OCI-LY7 (cell line): ENCODE results near the gene MOGAT1. TPM values are rescaled to one million over a fixed set of nuclear protein-coding genes. Genes with fewer than 3 reads are reported as not detected.
A peak's percentile ranks its signal among the peaks of the same experiment; 100 is the strongest.

ENCODE experiments used
- BruUV-seq: library from RNA; stranded (reverse); fragments of 400-500 nt; replicated peaks from 2 replicates; lab custom pipeline; 2021; lab: Mats Ljungman, UMichigan
- CTCF ChIA-PET: fragments of 300-600 bp; sonication (Branson Sonifier 250); formaldehyde crosslinking; loops from one replicate; lab custom pipeline; 2022; ENCODE audit warnings: antibody characterized with exemption; ENCODE audit not compliant: unreplicated experiment; lab: Charles Lee
- POLR2A ChIA-PET: fragments of 300-600 bp; sonication (Branson Sonifier 250); formaldehyde crosslinking; loops from one replicate; lab custom pipeline; 2022; ENCODE audit warnings: antibody characterized with exemption; lab: Charles Lee
- DNase-seq: peaks from one replicate; pipeline ENCODE4 v3.0.0-alpha.2; 2015; ENCODE audit warnings: low spot score
- H2AFZ ChIP-seq: fragments of 200-600 bp; sonication (generic), shearing (Covaris generic); 2 replicates; pipeline ENCODE4 v1.6.1; 2014; ENCODE audit warnings: mild to moderate bottlenecking, antibody characterized with exemption, low read length, moderate library complexity
- H3K27ac ChIP-seq: fragments of 200-600 bp; sonication (generic); 2 replicates; pipeline ENCODE4 v1.5.1; 2014; ENCODE audit warnings: mixed run types, low read depth, mild to moderate bottlenecking, moderate library complexity, low read length, inconsistent platforms; ENCODE audit not compliant: poor library complexity, severe bottlenecking
- H3K36me3 ChIP-seq: fragments of 200-600 bp; sonication (generic); 2 replicates; pipeline ENCODE4 v1.6.1; 2014; ENCODE audit warnings: mild to moderate bottlenecking, antibody characterized with exemption, low read length, moderate library complexity, mixed read lengths; ENCODE audit not compliant: insufficient read depth
- H3K4me1 ChIP-seq: fragments of 200-600 bp; sonication (generic); 2 replicates; pipeline ENCODE4 v1.5.1; 2014; ENCODE audit warnings: mild to moderate bottlenecking, low read length; ENCODE audit not compliant: insufficient read depth, poor library complexity, severe bottlenecking
- H3K4me2 ChIP-seq: fragments of 200-600 bp; sonication (generic); 2 replicates; pipeline ENCODE4 v1.6.1; 2014; ENCODE audit warnings: mild to moderate bottlenecking, low read length
- H3K4me3 ChIP-seq: fragments of 200-600 bp; sonication (generic); 2 replicates; pipeline ENCODE4 v1.5.1; 2014; ENCODE audit warnings: mild to moderate bottlenecking, low read depth, low read length; ENCODE audit not compliant: poor library complexity, severe bottlenecking
- H3K79me2 ChIP-seq: fragments of 200-600 bp; sonication (generic); 2 replicates; pipeline ENCODE4 v1.6.1; 2016; ENCODE audit warnings: low read depth, mild to moderate bottlenecking, low read length, moderate library complexity, mixed read lengths; ENCODE audit not compliant: insufficient read depth
- H3K9me2 ChIP-seq: fragments of 200-600 bp; sonication (generic); 2 replicates; pipeline ENCODE4 v1.6.1; 2016; ENCODE audit warnings: mild to moderate bottlenecking, low read length, mixed read lengths; ENCODE audit not compliant: insufficient read depth
- H3K9me3 ChIP-seq: fragments of 200-600 bp; sonication (generic); 2 replicates; pipeline ENCODE4 v1.6.1; 2014; ENCODE audit warnings: mild to moderate bottlenecking, mixed run types, low read length, mixed read lengths
- H4K20me1 ChIP-seq: fragments of 200-600 bp; sonication (generic); 2 replicates; pipeline ENCODE4 v1.6.1; 2014; ENCODE audit warnings: mild to moderate bottlenecking, antibody characterized with exemption, low read length, moderate library complexity, mixed read lengths; ENCODE audit not compliant: insufficient read depth
- CTCF ChIP-seq: fragments of 200-600 bp; sonication (generic); conservative IDR thresholded peaks from 2 replicates; pipeline ENCODE4 v1.5.1; 2014; ENCODE audit warnings: mild to moderate bottlenecking, antibody characterized with exemption, low read length, moderate library complexity, mixed read lengths
- EZH2phosphoT487 ChIP-seq: fragments of 200-600 bp; sonication (generic); IDR thresholded peaks from 2 replicates; pipeline ENCODE4 v1.6.1; 2018; ENCODE audit warnings: low read depth, borderline replicate concordance, mild to moderate bottlenecking, mixed run types, antibody characterized with exemption, low read length, moderate library complexity, mixed read lengths
- intact Hi-C: fragments of 100-400 bp; cut with micrococcal nuclease; formaldehyde crosslinking; loops from one replicate; pipeline ENCODE4 v1.10.0; 2022; ENCODE audit not compliant: unreplicated experiment
- total RNA-seq, 2 experiments: library from RNA; depleted of rRNA in 1 of 2; stranded (reverse); fragments of >200 nt in 1 of 2; shearing (Covaris generic) in 1 of 2; gene quantifications; 2 replicates each; pipeline ENCODE4 v1.2.3, GENCODE V29; 2014 to 2022

The MOGAT1 gene
- total RNA-seq, 2 experiments from 2014 or later: not detected

GRCh38 chr2:222733846-222734702 is 62.6 kb downstream of the MOGAT1 start:
- H3K27ac ChIP-seq: no peak overlapping the region
- H4K20me1 ChIP-seq: no peaks in the 10 kb centered on the region
- no peaks in the 10 kb centered on the region for H3K79me2 ChIP-seq
- no peak overlapping the region for H3K4me3 ChIP-seq
- ChIA-PET CTCF (interaction anchor here (0.6 kb wide), 1 partner anchor 205 kb away, joined by 3 read pairs; no protein-coding TSS in a partner anchor), POLR2A (interaction anchor here (0.5 to 1.6 kb wide), 8 partner anchors 11 to 144 kb away, joined by 3 to 4 read pairs (median 4); no protein-coding TSS in a partner anchor)
- no peaks in the 10 kb centered on the region for H3K9me2 ChIP-seq
- no peaks in the 10 kb centered on the region for H3K9me3 ChIP-seq
- BruUV-seq: no TSS peak
- DNase-seq: no peak
- peak overlapping the region; percentile 10 for H3K4me2 ChIP-seq
- no peak for TF ChIP-seq EZH2phosphoT487
- TF ChIP-seq CTCF: no peak
- H3K4me1 ChIP-seq: peaks cover 27% of the 10 kb centered on the region
- no peaks in the 10 kb centered on the region for H3K36me3 ChIP-seq
- H2AFZ ChIP-seq: no peak overlapping the region
- intact Hi-C loops: no loop called here

GRCh38 chr2:222734703-222735014 is 63.2 kb downstream of the MOGAT1 start:
- Histone ChIP-seq H3K36me3 (no peaks in the 10 kb centered on the region), H3K9me2 (no peaks in the 10 kb centered on the region), H3K27ac (no peak overlapping the region), H3K4me2 (peak overlapping the region; percentile 10), H4K20me1 (no peaks in the 10 kb centered on the region), H2AFZ (no peak overlapping the region), H3K4me1 (peaks cover 28% of the 10 kb centered on the region), H3K79me2 (no peaks in the 10 kb centered on the region), H3K4me3 (no peak overlapping the region), H3K9me3 (no peaks in the 10 kb centered on the region)
- ChIA-PET POLR2A (interaction anchor here (0.7 to 1.6 kb wide), 8 partner anchors 11 to 143 kb away, joined by 3 to 4 read pairs (median 4); no protein-coding TSS in a partner anchor), CTCF (interaction anchor here (0.6 kb wide), 1 partner anchor 204 kb away, joined by 3 read pairs; no protein-coding TSS in a partner anchor)
- no TSS peak for BruUV-seq
- intact Hi-C loops: no loop called here
- TF ChIP-seq CTCF (no peak), EZH2phosphoT487 (no peak)
- DNase-seq: peak; percentile 29

- no peak for DNase-seq
- no peaks in the 10 kb centered on the region for H4K20me1 ChIP-seq
- intact Hi-C loops: no loop called here
- no peaks in the 10 kb centered on the region for H3K9me3 ChIP-seq
- H2AFZ ChIP-seq: no peak overlapping the region
- ChIA-PET CTCF (no interaction called here), POLR2A (interaction anchor here (0.9 to 1.9 kb wide), 2 partner anchors 14 kb away, joined by 3 to 7 read pairs; no protein-coding TSS in a partner anchor)
- no peaks in the 10 kb centered on the region for H3K36me3 ChIP-seq
- H3K9me2 ChIP-seq: no peaks in the 10 kb centered on the region
- H3K4me1 ChIP-seq: peaks cover 19% of the 10 kb centered on the region
- TF ChIP-seq CTCF: no peak
- TF ChIP-seq EZH2phosphoT487: no peak
- H3K4me3 ChIP-seq: no peak overlapping the region
- H3K4me2 ChIP-seq: no peak overlapping the region
- no peaks in the 10 kb centered on the region for H3K79me2 ChIP-seq
- no peak overlapping the region for H3K27ac ChIP-seq
- BruUV-seq: no TSS peak
These were observed 64.8 kb downstream of the MOGAT1 start for GRCh38 chr2:222736301-222736700.
